Iris pigment epithelial cell (primary cell): ENCODE data around the gene PSMG3.

Source experiments
- DNase-seq: peaks from one replicate; pipeline ENCODE4 v3.0.0-alpha.2; 2011; ENCODE audit warnings: low read depth

Gene PSMG3

DNA sequence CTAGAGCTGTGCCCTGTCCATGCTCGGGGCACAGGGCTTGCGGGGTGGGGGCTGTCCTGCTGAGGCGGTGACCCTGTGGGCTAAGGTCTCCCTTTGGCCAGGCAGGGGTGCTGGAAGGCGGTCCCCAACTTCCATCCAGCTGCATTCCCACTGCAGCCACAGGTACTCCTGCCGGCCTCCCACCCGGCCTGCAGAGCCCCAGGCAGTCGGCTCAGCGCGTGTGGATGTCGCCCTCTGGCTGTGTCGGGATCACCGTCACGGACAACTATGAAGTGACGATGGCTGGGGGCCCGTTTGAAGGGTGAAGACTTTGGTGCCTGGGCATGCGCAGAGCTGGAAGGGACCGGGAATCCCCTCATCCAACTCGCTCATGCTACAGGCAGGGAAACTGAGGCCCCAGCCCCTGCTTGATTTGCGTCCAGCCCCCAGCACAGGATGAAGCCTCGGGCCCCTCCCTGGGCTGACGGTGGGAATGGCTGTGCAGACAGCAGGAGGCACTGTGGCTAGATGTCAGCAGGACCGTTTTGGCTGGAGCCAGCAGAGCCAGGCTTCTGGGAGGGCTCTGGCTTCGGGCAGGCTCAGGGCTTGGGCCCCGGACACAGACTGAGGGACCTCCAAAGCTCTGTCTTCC is 11.5 kb downstream of the PSMG3 start:
- no peak for DNase-seq

DNA sequence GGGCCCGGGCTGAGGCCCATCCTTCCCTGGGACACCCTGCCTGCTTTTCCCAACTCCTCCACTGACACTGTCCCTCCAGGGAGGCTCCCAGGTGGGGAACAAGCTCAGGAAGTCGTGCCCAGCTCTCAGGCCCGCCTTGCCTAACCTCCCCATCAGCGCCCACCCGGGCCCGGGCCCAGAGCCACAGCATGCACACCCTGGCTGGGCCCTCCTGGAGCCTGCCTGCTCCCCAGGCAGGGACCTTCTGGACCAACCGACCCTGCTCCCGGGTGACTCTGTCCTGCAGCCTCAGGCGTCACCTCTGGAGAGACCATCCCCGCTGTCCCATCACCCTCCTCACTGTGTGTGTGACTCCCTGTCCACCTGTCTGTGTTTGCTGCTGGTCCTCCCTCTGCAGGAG is 12.1 kb downstream of the PSMG3 start:
- DNase-seq = no peak

DNA sequence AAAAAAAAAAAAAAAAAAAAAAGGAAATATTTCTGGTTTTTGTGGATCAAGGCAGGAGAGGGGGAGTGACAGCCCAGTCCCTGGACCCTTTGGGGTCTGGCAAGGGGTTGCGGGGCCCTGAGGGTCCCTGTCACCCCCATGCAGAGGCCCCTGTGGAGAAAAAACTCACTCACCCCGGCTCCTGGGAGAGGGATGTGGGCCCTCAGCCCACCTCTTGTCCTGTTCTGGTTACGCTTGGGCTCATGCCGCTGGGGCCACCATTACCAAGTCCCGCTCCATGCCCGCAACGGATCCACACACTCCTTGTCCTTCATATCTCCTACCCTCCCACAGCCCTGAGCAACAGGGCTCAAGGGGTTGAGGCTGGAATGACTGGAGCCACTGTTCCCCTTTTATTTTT is 12.8 kb downstream of the PSMG3 start:
- no peak for DNase-seq

DNA sequence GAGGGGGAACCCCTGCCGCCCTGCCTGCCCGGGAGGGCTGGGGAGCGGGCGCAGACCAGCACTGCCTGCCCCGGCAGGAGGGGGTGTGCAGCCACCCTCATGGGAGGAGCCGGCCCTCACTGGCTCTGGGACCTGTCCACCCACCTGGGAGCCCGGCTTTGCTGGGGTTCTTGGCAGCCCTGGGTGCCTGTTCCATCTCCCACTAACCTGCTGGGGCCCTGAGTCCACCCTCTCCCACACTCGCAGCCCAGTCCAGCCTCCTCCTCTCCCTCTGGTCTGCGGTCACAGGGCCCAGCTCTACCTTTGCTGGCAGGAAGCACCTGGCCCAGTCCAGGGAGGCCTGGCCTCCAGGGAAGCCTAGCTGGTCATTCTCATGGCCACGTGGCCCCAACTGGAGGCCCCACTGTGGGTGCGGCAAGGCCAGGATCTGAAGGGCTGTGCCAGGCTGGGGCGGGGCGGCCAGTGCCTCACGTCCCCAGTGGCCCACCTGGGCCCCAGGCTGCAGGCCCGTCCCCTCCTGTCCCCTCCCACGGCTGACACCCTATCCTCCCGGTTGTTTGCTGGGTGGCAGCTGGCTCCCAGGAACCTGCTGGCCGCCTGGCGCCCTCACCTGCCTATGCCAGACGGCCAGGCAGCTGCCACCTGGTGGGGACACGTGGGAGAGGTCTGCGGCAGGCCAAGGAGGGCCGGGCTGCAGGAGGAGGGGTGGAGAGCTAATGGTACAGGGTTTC is 13.9 kb downstream of the PSMG3 start, which contains the start of gene TMEM184A:
Gene TMEM184A (minus strand): TSS at position 393 of the 731 bp plus-strand sequence. CDS start 721 bp downstream, outside the sequence.
- DNase-seq = no peak

DNA sequence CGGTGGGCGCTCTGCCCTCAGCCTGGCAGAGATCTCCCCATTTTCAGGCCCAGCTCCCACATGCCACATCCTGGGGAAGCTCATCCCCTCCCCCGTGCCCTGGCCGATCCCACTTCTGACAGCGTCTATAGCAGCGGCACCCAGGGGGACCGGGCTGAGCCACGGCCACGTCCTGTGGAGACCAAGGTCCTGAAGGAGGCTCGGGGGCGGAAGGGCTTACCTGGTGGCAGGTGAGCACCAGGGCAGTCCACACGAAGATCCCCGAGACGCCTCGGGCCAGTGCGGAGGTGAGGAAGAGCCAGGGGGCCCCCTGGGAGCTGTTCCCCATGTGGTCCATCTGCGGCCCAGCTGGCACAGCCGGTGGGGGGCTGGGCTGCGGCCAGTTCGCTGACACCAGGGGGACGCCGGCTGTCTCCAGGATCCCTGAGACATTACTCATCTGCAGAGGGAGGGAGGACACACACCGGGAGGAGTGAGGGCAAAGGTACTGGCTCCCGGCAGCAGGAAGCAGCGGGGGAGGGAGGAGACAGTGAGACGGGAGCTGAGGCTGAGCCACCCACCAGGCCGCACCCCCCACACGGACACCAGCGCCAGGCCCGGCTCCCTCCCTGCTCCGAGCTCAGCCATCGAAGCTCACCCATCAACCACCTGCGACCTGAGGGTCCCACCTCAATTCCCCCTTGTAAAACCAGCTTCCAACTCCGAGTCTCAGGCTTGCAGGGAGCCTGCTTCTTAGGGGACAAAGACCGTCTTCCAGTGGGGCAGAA is 14.6 kb downstream of the PSMG3 start:
- DNase-seq = peak; percentile 80

DNA sequence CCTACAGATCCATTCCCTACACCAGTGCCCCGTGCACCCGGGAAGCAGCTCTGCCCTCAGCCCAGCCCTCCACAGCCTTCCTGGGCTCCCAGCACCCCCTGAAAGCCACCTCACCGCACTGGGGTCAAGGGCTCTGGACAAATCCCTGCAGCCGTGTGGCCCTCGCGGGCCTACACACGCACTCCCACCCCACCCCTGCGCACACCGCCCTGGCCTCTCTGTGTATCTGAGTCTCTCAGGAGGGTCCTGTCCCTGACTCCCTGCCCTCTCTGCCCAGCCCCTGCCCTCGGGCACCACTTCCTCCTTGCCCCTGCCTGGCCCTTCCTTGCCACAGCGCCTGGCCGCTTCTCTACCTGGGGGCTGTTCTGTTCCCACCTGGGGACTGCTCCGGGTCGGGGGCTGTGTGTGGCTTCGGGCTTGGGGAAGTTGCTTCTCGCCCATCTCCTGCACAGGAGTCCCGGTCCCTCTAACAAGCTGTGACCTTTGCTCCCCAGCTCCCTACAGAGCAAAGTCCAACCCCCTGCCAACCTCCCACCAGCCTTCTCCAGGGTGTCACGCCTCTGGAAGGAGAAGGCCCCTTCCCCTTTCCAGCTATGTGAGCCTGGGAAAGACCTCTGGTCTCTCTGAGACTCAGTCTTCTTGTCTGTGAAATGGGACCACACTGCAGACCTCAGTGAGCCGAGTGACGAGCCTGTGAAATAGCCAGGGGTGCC is 15.3 kb downstream of the PSMG3 start:
- no peak for DNase-seq

DNA sequence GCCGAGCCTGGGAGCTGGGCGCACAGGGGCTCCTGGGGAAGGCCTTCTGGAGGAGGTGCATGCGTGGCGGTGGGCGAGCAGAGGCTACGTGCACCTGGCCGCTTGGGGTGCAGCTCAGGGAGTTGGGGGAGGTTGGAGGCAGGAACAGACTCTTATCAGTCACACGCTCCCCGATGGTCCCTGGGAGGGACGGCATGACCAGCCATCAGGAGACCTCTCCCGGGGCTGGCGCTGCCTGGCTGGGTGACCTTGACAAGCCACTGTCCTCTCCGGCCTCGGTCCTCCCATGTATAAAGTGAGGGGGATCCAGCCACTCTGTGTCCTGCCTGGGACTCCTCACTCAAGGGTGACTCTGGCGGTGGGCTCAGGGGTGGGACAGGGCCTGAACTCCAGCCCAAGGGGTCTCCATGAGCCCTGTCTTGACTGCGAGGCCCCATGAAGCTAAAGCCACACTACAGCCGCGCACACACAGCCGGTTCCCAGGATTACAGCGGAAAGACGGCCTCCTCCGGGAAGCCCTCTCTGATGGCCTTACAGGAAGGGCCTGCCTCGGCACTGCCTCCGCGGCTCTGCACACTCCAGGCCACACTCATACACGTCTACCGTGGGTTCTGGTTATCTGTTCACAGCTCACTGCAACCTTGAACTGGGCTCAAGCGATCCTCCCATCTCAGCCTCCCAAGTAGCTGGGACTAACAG is 16.2 kb downstream of the PSMG3 start:
- no peak for DNase-seq

DNA sequence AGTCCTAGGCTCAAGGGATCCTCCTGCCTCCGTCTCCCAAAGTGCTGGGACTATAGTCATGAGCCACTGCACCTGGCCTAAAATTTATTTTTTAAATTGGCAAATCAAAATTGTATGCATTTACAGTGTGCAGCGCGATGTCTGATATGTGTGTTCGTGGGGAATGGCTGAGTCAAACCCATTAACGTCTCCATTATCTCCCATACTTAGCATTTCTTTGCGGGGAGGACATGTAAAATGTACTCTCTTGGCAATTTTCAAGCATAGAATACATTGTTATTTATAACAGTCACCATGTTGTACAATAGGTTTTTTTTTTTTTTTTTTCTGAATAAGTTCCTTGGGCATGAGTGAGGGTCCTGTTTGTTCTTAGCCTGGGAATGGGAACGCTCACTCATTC is 17.6 kb downstream of the PSMG3 start:
- DNase-seq = no peak

DNA sequence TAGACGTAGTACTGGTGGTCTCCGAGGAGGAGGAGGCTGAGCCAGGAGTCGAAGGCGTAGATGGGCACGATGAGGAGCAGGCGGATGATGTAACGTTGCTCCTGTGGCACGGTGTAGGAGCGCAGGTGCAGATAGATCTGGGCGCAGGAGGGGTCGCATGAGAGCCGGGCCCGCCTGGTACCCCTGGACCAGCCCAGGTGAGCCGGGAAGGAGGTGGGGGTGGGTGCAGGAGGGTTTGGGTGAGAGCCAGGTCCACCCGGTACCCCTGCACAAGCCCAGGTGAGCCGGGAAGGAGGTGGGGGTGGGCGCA is 19.0 kb downstream of the PSMG3 start:
- no peak for DNase-seq

DNA sequence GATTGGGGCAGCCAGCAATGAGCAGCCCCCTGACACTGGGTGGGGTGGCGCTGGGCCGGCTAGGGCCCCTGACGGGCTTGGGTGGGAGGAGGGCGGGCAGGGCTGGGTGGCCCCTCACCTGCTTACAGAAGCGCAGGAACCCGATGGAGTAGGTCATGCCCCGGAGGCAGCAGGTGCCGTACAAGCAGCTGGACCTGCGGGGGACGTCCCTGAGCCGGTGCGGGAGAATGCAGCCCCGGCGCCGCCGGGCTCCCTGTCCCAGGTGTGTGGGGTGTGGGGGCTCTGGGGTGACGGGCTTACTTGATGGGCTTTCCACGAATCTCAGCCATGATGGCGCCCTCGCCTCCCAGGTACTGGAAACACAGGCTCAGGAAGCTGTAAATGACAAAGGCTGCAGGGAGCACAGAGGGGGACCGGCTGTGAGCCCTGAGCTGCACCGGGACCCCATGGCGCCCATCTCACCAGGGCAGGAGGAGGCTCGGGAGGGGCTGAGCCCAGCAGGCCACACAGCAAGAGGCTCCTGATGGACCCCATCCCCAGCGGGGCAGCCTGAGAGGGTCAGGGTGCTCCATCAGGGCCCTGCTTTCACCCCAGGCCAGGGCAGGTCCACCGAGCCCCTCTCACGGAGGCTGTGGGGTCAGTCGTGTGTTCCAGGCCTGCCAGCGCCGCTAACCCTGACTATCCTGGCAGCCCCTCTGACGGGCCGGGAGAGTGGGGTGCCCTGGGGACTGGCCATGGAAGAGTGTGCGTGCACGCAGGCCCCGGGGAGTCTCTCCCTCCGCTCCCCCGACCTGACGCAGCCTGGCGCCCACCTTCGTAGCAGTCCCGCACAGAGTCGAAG is 19.6 kb downstream of the PSMG3 start:
- no peak for DNase-seq

DNA sequence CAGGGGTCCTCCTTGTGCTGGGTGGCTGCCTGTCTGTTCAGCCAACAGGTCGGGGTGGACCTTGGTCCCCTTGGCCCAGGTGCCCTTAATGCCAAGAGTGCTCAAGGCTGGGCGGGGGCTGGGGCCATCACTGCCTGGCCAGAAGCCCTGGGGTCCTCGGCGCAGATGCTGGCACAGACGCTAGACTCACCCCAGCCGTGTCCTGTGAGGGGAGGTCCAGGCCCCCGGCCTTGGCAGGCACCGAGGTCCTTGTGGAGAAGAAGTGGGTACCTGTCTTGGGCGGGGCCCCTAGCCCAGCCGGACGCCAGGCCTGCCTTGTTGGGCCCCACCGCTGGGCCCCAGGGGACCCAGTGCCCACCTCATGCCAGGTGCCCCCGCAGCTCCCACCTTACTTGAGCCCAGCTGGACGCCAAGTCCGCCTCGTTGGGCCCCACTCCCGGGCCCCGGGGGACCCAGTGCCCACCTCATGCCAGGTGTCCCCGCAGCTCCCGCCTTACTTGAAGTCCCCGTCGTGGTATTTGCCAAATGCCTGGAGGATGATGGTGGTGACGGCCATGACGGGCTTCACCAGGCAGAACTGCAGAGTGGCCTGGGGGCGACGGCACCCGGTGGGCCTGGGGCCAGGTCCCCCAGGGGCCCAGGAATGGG is 20.4 kb downstream of the PSMG3 start:
- DNase-seq = no peak

DNA sequence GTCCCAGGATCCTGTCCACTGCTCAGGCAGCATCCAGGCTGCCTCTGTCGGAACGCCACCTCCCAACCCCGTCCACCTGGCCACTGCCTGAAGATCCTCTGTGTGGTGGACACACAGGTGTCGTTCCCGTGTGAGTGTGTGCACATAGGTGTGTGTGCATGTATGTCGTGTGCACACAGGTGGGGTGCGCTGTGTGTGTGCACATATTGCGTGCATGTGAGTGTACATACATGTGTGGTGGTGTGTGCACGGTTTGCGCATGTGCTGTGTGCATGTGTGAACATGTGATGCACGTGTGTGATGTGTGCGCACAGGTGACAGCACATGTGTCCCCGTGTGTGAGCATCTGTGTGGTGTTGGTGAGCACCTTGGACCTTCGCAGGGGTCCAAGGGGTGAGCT is 20.9 kb downstream of the PSMG3 start:
- no peak for DNase-seq

DNA sequence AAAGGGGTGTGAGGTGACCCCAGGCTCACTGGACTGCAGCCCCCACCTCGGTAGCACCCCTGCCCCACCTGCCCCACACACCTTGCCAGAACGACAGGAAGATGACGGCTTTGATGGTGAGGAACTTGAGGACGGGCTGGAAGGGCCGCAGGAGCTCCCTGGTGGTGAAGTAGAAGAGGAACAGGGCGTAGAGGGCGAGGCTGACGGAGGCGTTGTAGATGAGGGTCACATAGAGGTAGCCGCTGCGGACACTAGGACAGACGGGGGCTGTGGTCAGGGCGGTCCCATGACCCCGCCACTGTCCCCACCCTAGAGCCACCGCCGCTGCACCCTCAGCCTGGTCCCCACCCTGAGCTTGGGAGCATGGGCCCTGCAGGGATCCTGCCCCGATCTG is 21.4 kb downstream of the PSMG3 start:
- DNase-seq = no peak

DNA sequence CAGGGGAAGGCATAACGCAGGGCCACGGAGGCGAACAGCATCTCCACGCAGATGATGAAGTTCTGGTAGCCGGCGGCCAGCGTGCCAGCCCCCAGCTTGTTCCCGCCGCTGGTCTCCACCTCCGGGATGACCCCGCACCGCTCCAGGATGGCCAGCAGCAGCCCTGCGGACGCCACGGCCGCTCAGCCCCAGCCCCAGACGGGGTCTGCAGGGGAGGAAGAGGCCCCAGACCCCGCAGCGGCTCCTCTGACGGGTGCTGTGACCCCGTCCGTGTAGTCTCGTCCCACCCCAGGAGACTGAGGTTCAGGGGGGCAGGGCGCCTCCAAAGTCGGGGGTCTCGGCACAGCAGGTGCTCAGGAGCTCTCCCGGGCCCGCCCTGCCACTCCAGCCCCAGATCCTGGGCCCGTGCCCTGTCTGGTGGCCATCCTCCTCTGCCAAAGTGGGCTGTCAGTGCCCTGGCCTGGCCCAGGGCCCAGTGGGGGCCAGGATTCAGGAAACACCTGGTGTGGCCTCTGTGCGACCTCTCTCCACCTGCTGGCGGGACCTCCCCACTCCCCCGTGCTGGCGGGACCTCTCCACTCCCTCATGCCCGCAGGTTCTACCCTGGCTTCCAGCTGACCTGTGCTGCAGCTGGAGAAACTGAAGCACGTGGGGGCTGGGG is 21.9 kb downstream of the PSMG3 start:
- DNase-seq = no peak

DNA sequence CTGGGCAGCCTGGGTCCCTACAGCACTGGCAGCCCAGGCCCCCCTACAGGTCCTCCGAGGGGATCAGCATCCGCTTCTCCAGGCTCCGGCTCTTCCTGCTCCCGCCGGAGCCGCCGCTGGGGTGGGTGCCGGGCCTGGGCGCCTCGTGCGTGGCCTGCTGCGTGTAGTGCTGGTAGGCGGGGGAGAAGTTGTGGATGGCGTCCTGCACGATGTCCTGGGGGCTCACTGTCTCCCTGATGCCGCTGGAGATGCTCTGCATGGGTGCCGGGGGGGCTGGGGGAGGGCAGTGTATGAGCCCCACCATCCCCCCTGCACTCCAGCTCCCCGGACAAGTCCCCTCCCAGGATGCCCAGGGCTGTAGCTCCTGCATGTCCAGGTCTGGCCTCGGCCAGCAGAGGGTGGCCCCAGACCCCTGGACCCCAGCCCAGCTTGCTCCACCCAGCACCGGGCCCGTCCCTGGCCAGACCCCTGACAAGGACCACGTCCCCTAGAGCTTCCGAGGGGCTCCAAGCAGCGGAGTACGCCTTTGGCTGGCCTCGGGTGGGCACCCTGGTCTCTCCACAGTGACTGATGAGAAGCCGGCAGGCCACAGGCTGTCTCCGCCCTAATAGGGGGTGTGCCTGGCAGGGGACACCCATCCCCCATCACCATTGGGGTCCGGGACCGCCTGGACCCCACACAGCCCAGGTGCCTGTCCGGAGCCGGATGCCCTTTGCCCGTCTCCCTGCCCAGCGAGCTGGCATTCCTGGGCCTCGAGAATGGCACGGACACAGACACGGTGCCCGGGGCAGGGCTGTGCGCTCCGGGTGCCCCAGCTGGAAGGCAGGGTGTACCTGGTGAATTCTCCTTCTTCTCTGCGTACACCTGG is 22.7 kb downstream of the PSMG3 start:
- no peak for DNase-seq

DNA sequence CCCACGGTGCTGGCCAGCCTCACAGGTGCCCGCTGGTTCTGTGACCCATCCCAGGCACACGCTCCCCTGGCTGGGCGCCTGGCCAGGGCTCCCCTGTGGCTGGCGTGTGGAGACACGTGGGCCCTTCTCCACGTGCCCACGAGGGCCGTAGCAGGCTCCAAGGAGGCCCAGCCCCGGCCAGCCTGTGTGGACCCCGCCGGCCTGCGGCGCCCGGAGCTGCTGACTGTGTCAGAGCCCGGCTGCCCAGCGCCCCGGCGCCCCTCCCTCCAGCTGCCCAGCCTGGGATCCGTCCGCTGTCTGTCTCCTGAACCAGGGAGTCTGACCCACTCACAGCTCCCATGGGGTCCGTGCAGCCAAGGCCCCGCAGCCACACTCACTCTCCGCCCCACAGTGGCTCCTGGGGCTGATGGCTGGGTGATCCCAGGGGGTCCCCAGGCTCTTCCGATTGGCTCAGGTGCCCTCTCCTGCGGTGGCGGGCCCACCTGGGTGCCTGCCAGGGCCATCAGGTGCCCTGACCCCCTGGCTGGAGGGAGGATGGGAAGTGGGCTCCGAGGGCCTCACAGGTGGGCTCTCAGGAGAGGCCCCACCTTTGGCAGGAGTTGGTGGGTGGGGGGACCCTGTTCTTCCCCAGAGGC is 23.4 kb downstream of the PSMG3 start:
- no peak for DNase-seq

DNA sequence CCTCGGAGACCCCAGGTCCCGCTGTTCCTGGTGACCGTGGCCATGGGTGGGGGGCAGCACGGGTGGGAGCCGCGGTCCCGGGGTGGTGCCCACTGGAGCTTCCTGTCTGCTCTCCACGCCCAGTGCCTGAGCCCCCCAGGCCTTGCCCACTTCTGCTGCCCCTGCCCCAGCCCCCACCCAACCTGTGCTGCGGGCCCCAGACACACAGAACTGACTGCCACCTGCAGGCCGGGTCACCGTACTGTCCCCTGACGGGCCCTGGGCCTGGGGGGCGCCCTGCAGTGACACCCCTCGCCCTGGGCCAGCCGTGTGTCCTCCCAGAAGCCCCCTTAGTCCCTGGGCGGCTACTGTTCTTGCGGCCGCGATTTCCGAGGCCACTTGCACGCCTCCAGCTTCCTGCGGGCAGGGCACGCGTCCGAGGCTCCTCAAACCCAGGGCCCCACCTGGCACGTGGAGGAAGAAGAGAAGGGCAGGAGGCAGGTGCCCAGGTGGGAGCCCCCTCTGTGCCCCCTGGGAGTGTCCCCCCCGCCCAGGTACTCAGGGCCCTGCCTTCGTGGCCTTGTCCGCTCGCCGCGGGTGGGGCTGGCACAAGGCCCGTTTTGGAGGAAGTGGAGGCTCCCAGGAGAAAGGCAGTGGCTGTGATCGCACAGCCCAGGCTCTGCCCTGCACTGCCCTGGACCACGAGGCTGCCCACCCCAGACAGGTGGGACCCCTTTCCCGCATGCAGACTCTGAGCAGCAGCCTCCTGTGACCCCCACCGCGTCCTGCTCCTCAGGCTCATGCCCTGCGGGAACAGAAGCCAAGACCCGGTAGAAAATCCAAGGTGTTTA is 24.2 kb downstream of the PSMG3 start:
- DNase-seq = no peak
